ENCODE measurements around the gene KCTD16.

The KCTD16 gene

GRCh38 chr5:144131261-144131660 lies 39.4 kb upstream of the KCTD16 start:
- Histone ChIP-seq H3K36me3 (ENCODE audit: control insufficient read depth in 2 of 2, insufficient read depth in 1 of 2, low read length in 2 of 2) (no peaks in the 10 kb centered on the region), H3K9me3 (ENCODE audit: control insufficient read depth, insufficient read depth, low read depth, low read length) (no peaks in the 10 kb centered on the region), H3K4me1 (ENCODE audit: control insufficient read depth, insufficient read depth, low read length) (no peaks in the 10 kb centered on the region), H3K27ac (ENCODE audit: extremely low read depth, low read depth, low read length) (no peak overlapping the region), H3K4me3 (ENCODE audit: low read depth, low read length) (no peak overlapping the region)
- TF ChIP-seq, protein P1, sequence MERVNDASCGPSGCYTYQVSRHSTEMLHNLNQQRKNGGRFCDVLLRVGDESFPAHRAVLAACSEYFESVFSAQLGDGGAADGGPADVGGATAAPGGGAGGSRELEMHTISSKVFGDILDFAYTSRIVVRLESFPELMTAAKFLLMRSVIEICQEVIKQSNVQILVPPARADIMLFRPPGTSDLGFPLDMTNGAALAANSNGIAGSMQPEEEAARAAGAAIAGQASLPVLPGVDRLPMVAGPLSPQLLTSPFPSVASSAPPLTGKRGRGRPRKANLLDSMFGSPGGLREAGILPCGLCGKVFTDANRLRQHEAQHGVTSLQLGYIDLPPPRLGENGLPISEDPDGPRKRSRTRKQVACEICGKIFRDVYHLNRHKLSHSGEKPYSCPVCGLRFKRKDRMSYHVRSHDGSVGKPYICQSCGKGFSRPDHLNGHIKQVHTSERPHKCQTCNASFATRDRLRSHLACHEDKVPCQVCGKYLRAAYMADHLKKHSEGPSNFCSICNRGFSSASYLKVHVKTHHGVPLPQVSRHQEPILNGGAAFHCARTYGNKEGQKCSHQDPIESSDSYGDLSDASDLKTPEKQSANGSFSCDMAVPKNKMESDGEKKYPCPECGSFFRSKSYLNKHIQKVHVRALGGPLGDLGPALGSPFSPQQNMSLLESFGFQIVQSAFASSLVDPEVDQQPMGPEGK (tag by site-specific recombination; IDR thresholded peaks at IDR 0.05) = no peak
- TF ChIP-seq ZNF555 (tag by site-specific recombination; conservative IDR thresholded peaks at IDR 0.05) (no peak), ZFP69B (tag by site-specific recombination; IDR thresholded peaks at IDR 0.05) (no peak), REPIN1 (tag by site-specific recombination; IDR thresholded peaks at IDR 0.05; ENCODE audit: low read depth) (no peak), GLIS1 (tag by site-specific recombination; IDR thresholded peaks at IDR 0.05) (no peak), GLI4 (tag by site-specific recombination; IDR thresholded peaks at IDR 0.05) (no peak), ZNF16 (tag by site-specific recombination; IDR thresholded peaks at IDR 0.05; ENCODE audit: low read depth) (no peak), ZBTB7A (tag by site-specific recombination; IDR thresholded peaks at IDR 0.05; ENCODE audit: low read depth) (no peak), ZSCAN23 (tag by site-specific recombination; IDR thresholded peaks at IDR 0.05) (no peak), ZNF600 (tag by site-specific recombination; IDR thresholded peaks at IDR 0.05) (no peak), ZNF324 (tag by site-specific recombination; IDR thresholded peaks at IDR 0.05) (no peak), ZBTB20 (tag by site-specific recombination; IDR thresholded peaks at IDR 0.05) (no peak), SP3 (tag by site-specific recombination; IDR thresholded peaks at IDR 0.05) (no peak), ZNF175 (tag by site-specific recombination; IDR thresholded peaks at IDR 0.05) (no peak)
- TF ChIP-seq, protein P2, sequence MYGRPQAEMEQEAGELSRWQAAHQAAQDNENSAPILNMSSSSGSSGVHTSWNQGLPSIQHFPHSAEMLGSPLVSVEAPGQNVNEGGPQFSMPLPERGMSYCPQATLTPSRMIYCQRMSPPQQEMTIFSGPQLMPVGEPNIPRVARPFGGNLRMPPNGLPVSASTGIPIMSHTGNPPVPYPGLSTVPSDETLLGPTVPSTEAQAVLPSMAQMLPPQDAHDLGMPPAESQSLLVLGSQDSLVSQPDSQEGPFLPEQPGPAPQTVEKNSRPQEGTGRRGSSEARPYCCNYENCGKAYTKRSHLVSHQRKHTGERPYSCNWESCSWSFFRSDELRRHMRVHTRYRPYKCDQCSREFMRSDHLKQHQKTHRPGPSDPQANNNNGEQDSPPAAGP (tag by site-specific recombination; IDR thresholded peaks at IDR 0.05) = no peak
- TF ChIP-seq, protein P3, sequence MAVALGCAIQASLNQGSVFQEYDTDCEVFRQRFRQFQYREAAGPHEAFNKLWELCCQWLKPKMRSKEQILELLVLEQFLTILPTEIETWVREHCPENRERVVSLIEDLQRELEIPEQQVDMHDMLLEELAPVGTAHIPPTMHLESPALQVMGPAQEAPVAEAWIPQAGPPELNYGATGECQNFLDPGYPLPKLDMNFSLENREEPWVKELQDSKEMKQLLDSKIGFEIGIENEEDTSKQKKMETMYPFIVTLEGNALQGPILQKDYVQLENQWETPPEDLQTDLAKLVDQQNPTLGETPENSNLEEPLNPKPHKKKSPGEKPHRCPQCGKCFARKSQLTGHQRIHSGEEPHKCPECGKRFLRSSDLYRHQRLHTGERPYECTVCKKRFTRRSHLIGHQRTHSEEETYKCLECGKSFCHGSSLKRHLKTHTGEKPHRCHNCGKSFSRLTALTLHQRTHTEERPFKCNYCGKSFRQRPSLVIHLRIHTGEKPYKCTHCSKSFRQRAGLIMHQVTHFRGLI (tag by site-specific recombination; IDR thresholded peaks at IDR 0.05) = no peak
- TF ChIP-seq, protein P4, sequence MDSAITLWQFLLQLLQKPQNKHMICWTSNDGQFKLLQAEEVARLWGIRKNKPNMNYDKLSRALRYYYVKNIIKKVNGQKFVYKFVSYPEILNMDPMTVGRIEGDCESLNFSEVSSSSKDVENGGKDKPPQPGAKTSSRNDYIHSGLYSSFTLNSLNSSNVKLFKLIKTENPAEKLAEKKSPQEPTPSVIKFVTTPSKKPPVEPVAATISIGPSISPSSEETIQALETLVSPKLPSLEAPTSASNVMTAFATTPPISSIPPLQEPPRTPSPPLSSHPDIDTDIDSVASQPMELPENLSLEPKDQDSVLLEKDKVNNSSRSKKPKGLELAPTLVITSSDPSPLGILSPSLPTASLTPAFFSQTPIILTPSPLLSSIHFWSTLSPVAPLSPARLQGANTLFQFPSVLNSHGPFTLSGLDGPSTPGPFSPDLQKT (IDR thresholded peaks at IDR 0.05; ENCODE audit: borderline replicate concordance, low read depth, low read length) = no peak
- POLR2A ChIA-PET = no interaction called here
- CTCF ChIA-PET = interaction anchor here (1.3 kb wide), 1 partner anchor 12 kb away, joined by 5 read pairs; no protein-coding TSS in a partner anchor

- H3K9me3 ChIP-seq (ENCODE audit: control insufficient read depth, insufficient read depth, low read depth, low read length) = no peaks in the 10 kb centered on the region
- ChIA-PET CTCF (interaction anchor here (0.7 to 2.9 kb wide), 4 partner anchors 9 to 1082 kb away, joined by 3 to 13 read pairs (median 4); no protein-coding TSS in a partner anchor), POLR2A (no interaction called here)
- no peaks in the 10 kb centered on the region for H3K4me1 ChIP-seq (ENCODE audit: control insufficient read depth, insufficient read depth, low read length)
- H3K4me3 ChIP-seq (ENCODE audit: low read depth, low read length) = no peak overlapping the region
- H3K36me3 ChIP-seq (ENCODE audit: control insufficient read depth in 2 of 2, insufficient read depth in 1 of 2, low read length in 2 of 2) = no peaks in the 10 kb centered on the region
- no peak overlapping the region for H3K27ac ChIP-seq (ENCODE audit: extremely low read depth, low read depth, low read length)
- no peak for TF ChIP-seq ZBTB6 (tag by site-specific recombination; IDR thresholded peaks at IDR 0.05)
- no peak for TF ChIP-seq ZNF670 (tag by site-specific recombination; IDR thresholded peaks at IDR 0.05; ENCODE audit: low read depth)
- no peak for TF ChIP-seq ZNF280C (tag by site-specific recombination; IDR thresholded peaks at IDR 0.05)
- TF ChIP-seq KLF9 (tag by site-specific recombination; IDR thresholded peaks at IDR 0.05; ENCODE audit: low read depth) = no peak
- TF ChIP-seq ZBTB17 (tag by site-specific recombination; IDR thresholded peaks at IDR 0.05) = no peak
- no peak for TF ChIP-seq ZNF510 (tag by site-specific recombination; IDR thresholded peaks at IDR 0.05; ENCODE audit: insufficient replicate concordance)
- no peak for TF ChIP-seq ZNF133 (tag by site-specific recombination; IDR thresholded peaks at IDR 0.05)
- no peak for TF ChIP-seq SETDB1 (IDR thresholded peaks at IDR 0.05; ENCODE audit: insufficient read length, low read length)
- no peak for TF ChIP-seq ZNF354C (tag by site-specific recombination; IDR thresholded peaks at IDR 0.05; ENCODE audit: borderline replicate concordance, low read depth)
- no peak for TF ChIP-seq REPIN1 (tag by site-specific recombination; IDR thresholded peaks at IDR 0.05; ENCODE audit: low read depth)
- TF ChIP-seq ZNF514 (tag by site-specific recombination; IDR thresholded peaks at IDR 0.05) = no peak
Observed at GRCh38 chr5:144133050-144133633, 37.5 kb upstream of the KCTD16 start.
